Measurements from ENCODE around the gene LRFN2. TPM values are rescaled to one million over a fixed set of nuclear protein-coding genes. Genes with fewer than 3 reads are reported as not detected.

LRFN2 gene
- total and polyA plus RNA-seq, 4 donors = under 0.01 to 0.01 TPM; not detected in 2

DNA sequence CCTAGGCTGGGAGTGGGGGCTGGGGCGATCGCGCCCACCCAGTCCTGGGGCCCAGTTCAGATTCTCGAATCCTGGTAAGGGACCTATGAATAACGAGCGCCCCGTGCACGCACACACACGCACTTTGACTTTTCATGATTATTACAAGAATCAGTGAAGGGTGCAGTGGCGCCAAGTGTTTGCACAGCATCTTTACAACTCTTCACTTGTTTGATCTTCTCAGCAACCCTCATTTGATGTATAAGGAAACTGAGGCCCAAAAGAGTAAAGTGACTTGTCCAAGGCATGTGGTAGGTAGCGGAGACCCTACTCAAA, 863 bp upstream of the LRFN2 start:
- WGBS = 16% methylated on average over 11 of the region's 11 CpGs
- Histone ChIP-seq H3K4me1 (ENCODE audit: control insufficient read depth in 4 of 4, insufficient read depth in 4 of 4, low read length in 3 of 4) (peaks cover 0 to 20% (median 17%) of the 10 kb centered on the region in 4 donors), H3K36me3 (ENCODE audit: control insufficient read depth in 4 of 4, insufficient read depth in 3 of 4, low read depth in 1 of 4, low read length in 3 of 4) (no peaks in the 10 kb centered on the region), H3K9me3 (ENCODE audit: control insufficient read depth in 4 of 4, low read length in 3 of 4) (no peaks in the 10 kb centered on the region), H3K9ac (ENCODE audit: low read depth in 1 of 2, low read length in 2 of 2) (no peak overlapping the region), H3K27ac (ENCODE audit: low read depth in 1 of 2, low read length in 2 of 2) (no peak overlapping the region), H3K4me3 (ENCODE audit: low read depth in 1 of 3, low read length in 3 of 3) (peak overlapping the region in 1 of 3 donors; percentile 48), H3K27me3 (ENCODE audit: control insufficient read depth in 4 of 4, insufficient read depth in 4 of 4, low read length in 3 of 4) (peaks cover 0 to 4% (median 1%) of the 10 kb centered on the region in 4 donors)
- DNase-seq (ENCODE audit: low spot score) = no peak
- TF ChIP-seq EGR1 (IDR thresholded peaks at IDR 0.05; ENCODE audit: low read depth in 2 of 2) = no peak
- TF ChIP-seq, protein P1, sequence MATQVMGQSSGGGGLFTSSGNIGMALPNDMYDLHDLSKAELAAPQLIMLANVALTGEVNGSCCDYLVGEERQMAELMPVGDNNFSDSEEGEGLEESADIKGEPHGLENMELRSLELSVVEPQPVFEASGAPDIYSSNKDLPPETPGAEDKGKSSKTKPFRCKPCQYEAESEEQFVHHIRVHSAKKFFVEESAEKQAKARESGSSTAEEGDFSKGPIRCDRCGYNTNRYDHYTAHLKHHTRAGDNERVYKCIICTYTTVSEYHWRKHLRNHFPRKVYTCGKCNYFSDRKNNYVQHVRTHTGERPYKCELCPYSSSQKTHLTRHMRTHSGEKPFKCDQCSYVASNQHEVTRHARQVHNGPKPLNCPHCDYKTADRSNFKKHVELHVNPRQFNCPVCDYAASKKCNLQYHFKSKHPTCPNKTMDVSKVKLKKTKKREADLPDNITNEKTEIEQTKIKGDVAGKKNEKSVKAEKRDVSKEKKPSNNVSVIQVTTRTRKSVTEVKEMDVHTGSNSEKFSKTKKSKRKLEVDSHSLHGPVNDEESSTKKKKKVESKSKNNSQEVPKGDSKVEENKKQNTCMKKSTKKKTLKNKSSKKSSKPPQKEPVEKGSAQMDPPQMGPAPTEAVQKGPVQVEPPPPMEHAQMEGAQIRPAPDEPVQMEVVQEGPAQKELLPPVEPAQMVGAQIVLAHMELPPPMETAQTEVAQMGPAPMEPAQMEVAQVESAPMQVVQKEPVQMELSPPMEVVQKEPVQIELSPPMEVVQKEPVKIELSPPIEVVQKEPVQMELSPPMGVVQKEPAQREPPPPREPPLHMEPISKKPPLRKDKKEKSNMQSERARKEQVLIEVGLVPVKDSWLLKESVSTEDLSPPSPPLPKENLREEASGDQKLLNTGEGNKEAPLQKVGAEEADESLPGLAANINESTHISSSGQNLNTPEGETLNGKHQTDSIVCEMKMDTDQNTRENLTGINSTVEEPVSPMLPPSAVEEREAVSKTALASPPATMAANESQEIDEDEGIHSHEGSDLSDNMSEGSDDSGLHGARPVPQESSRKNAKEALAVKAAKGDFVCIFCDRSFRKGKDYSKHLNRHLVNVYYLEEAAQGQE (IDR thresholded peaks at IDR 0.05) = no peak
- no peak for TF ChIP-seq YY1 (IDR thresholded peaks at IDR 0.05)
- no peak for TF ChIP-seq SP1 (IDR thresholded peaks at IDR 0.05)
- TF ChIP-seq HNF4A (conservative IDR thresholded peaks at IDR 0.05) = no peak
- TF ChIP-seq, protein P2, sequence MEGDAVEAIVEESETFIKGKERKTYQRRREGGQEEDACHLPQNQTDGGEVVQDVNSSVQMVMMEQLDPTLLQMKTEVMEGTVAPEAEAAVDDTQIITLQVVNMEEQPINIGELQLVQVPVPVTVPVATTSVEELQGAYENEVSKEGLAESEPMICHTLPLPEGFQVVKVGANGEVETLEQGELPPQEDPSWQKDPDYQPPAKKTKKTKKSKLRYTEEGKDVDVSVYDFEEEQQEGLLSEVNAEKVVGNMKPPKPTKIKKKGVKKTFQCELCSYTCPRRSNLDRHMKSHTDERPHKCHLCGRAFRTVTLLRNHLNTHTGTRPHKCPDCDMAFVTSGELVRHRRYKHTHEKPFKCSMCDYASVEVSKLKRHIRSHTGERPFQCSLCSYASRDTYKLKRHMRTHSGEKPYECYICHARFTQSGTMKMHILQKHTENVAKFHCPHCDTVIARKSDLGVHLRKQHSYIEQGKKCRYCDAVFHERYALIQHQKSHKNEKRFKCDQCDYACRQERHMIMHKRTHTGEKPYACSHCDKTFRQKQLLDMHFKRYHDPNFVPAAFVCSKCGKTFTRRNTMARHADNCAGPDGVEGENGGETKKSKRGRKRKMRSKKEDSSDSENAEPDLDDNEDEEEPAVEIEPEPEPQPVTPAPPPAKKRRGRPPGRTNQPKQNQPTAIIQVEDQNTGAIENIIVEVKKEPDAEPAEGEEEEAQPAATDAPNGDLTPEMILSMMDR (IDR thresholded peaks at IDR 0.05; ENCODE audit: low read depth, low read length, missing input control) = peak; percentile 31

DNA sequence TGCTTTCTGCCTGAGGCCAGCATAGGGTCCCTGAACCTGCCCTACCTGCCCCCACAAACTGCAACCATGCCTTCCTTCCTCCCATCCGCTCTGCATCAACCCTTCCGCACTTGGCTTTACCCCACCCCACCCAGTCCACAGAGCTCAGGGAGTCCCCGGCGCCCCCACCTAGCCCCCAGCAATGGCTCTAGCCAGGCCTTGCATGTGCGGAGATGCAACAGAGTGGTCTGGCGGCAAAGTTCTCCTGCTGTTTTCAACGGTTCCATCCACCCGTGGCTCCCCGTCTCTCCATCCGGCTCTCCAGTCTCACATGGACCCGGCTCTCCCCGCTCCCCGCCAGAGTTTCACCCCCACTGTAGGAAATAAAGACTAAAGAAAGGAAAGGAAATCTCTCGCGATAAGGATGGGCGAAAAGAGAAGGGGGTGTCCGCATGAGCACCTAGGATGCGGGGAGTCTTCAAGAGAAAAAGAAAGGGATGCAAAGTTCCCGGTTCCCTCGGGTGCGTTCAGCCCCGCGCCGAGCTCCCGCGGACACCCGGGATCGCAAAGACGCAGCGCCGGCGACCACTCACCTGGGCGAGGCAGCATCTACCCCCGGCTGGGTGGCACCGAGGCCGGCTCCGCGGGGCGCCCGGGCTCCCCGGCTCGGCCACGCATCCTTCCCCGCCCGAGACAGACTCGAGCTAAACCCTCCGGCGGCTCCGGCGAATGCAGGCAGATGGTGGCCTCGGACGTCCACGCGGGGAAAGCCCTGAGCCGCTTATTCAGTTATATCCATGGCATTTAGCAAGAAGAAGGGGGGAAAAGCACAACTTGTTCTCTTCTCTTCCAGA, 579 bp downstream of the LRFN2 start:
- Histone ChIP-seq H3K4me3 (ENCODE audit: low read depth in 1 of 3, low read length in 3 of 3) (peak overlapping the region in 1 of 3 donors; percentile 48), H3K36me3 (ENCODE audit: control insufficient read depth in 4 of 4, insufficient read depth in 3 of 4, low read depth in 1 of 4, low read length in 3 of 4) (no peaks in the 10 kb centered on the region), H3K4me1 (ENCODE audit: control insufficient read depth in 4 of 4, insufficient read depth in 4 of 4, low read length in 3 of 4) (peaks cover 0 to 20% (median 17%) of the 10 kb centered on the region in 4 donors), H3K9ac (ENCODE audit: low read depth in 1 of 2, low read length in 2 of 2) (no peak overlapping the region), H3K9me3 (ENCODE audit: control insufficient read depth in 4 of 4, low read length in 3 of 4) (no peaks in the 10 kb centered on the region), H3K27me3 (ENCODE audit: control insufficient read depth in 4 of 4, insufficient read depth in 4 of 4, low read length in 3 of 4) (peaks cover 0 to 4% (median 1%) of the 10 kb centered on the region in 4 donors), H3K27ac (ENCODE audit: low read depth in 1 of 2, low read length in 2 of 2) (no peak overlapping the region)
- TF ChIP-seq JUND (IDR thresholded peaks at IDR 0.05) (no peak), HNF4A (conservative IDR thresholded peaks at IDR 0.05) (no peak), YY1 (IDR thresholded peaks at IDR 0.05) (no peak), RXRA (IDR thresholded peaks at IDR 0.05) (no peak), EGR1 (IDR thresholded peaks at IDR 0.05; ENCODE audit: low read depth in 2 of 2) (no peak), HNF4G (IDR thresholded peaks at IDR 0.05) (no peak)
- TF ChIP-seq, protein P2 (IDR thresholded peaks at IDR 0.05; ENCODE audit: low read depth, low read length, missing input control) = no peak
- no peak for DNase-seq (ENCODE audit: low spot score)
- WGBS = 7% methylated on average over 55 of the region's 55 CpGs
